BJ (cell line): Measurements from ENCODE around the gene TMPRSS11F. TPM values are rescaled to one million over a fixed set of nuclear protein-coding genes. Genes with fewer than 3 reads are reported as not detected.

Experiments
- CTCF ChIA-PET: fragments of 350-600 bp; formaldehyde crosslinking; extraction: SDS; loops from one replicate; lab custom pipeline; 2021; ENCODE audit warnings: antibody characterized with exemption, inconsistent platforms; lab: Yijun Ruan, JAX
- POLR2A ChIA-PET: fragments of 300-600 bp; sonication (Branson Sonifier 250); formaldehyde crosslinking; extraction: SDS; loops from one replicate; lab custom pipeline; 2021; ENCODE audit warnings: antibody characterized with exemption; lab: Charles Lee
- DNase-seq: peaks from one replicate; pipeline ENCODE4 v3.0.0-alpha.2; 2011; ENCODE audit warnings: low read depth
- H3K27me3 ChIP-seq: 2 replicates; pipeline ENCODE4 v1.6.0; 2011; ENCODE audit warnings: low read length; ENCODE audit not compliant: control insufficient read depth, insufficient read depth
- H3K36me3 ChIP-seq: 2 replicates; pipeline ENCODE4 v1.5.1; 2011; ENCODE audit warnings: low read length; ENCODE audit not compliant: control insufficient read depth, insufficient read depth
- H3K4me3 ChIP-seq: 2 replicates; pipeline ENCODE4 v1.5.1; 2011; ENCODE audit warnings: low read depth, mild to moderate bottlenecking, control low read depth, low read length
- polyA plus RNA-seq: library from polyadenylated mRNA; depleted of rRNA; stranded (reverse); fragments of >200 nt; gene quantifications from 2 replicates; pipeline ENCODE4 v1.2.3, GENCODE V29; 2011
- TF ChIP-seq, protein P1 (sequence below): IDR thresholded peaks from 2 replicates; pipeline ENCODE4 v1.5.1; 2011; ENCODE audit warnings: low read depth, mild to moderate bottlenecking, control low read depth, inconsistent platforms, low read length, moderate library complexity; ENCODE audit not compliant: insufficient read depth

Gene TMPRSS11F
- polyA plus RNA-seq, 1 experiment = not detected

DNA sequence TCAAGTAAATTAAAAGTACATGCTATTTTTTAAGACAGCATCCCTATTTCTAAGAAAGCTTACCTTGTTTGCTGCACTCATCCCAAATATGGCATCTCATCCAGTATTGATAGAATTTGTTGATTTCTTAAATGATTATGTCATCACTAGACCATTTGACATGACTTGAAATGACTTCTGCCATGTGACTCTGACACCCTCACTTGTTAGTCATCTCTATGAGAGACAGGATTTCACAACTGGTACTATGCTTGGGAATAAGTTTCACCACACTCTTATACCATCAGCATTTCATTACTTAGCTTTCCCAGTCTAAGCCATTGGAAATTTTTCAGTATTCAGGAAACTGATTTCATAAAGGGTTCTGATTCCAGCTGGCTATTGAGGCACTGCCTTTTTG lies 55.3 kb downstream of the TMPRSS11F start:
- CTCF ChIA-PET = interaction anchor here (0.7 kb wide), 1 partner anchor 102 kb away, joined by 3 read pairs; no protein-coding TSS in a partner anchor
- no peak for DNase-seq
- TF ChIP-seq, protein P1, sequence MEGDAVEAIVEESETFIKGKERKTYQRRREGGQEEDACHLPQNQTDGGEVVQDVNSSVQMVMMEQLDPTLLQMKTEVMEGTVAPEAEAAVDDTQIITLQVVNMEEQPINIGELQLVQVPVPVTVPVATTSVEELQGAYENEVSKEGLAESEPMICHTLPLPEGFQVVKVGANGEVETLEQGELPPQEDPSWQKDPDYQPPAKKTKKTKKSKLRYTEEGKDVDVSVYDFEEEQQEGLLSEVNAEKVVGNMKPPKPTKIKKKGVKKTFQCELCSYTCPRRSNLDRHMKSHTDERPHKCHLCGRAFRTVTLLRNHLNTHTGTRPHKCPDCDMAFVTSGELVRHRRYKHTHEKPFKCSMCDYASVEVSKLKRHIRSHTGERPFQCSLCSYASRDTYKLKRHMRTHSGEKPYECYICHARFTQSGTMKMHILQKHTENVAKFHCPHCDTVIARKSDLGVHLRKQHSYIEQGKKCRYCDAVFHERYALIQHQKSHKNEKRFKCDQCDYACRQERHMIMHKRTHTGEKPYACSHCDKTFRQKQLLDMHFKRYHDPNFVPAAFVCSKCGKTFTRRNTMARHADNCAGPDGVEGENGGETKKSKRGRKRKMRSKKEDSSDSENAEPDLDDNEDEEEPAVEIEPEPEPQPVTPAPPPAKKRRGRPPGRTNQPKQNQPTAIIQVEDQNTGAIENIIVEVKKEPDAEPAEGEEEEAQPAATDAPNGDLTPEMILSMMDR = no peak
- POLR2A ChIA-PET = no interaction called here
- H3K4me3 ChIP-seq = no peak overlapping the region
- H3K36me3 ChIP-seq = no peaks in the 10 kb centered on the region
- no peaks in the 10 kb centered on the region for H3K27me3 ChIP-seq

- TF ChIP-seq, protein P1 = no peak
- Histone ChIP-seq H3K36me3 (no peaks in the 10 kb centered on the region), H3K4me3 (no peak overlapping the region), H3K27me3 (no peaks in the 10 kb centered on the region)
- POLR2A ChIA-PET = no interaction called here
- no peak for DNase-seq
- CTCF ChIA-PET = no interaction called here
Observed at GRCh38 chr4:68070302-68070701, 59.4 kb downstream of the TMPRSS11F start.

DNA sequence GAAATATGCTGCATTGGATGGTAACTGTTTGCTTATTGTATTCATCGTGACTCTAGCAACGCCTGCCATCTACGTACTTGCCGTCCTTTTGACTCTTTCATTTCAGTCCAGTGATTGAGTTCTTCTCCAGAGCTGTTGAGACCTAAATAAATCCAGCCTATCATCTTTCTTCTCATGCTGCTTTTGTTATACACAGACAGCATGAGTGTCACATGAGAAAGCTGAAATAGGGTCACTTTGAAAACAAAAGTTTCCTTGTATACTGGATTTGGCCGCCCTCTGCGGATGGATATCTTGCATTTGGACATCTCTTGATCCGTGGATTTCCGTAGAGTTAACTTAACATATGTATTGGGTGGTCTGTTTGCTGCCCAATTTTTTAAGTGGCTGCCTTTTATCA lies 67.2 kb downstream of the TMPRSS11F start:
- POLR2A ChIA-PET = no interaction called here
- no peak for DNase-seq
- CTCF ChIA-PET = interaction anchor here (0.6 kb wide), 1 partner anchor 79 kb away, joined by 3 read pairs; no protein-coding TSS in a partner anchor
- no peak overlapping the region for H3K4me3 ChIP-seq
- H3K36me3 ChIP-seq = no peaks in the 10 kb centered on the region
- H3K27me3 ChIP-seq = no peaks in the 10 kb centered on the region
- TF ChIP-seq, protein P1 = no peak

DNA sequence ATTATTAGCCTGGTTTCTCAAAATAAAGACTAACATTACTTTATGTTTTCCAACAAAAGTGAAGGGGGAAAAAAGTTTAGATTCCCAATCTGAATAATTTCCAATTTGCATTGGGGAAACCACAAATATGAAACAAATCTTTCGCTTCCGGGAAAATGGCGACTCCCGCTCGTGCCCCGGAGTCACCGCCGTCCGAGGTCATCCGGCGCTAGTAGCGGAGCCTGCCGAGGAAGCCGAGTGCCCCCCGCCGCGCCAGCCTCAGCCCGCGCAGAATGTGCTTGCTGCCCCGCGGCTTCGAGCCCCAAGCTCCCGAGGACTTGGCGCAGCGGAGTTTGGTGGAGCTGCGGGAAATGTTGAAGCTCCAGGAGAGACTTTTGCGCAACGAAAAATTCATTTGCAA lies 91.4 kb downstream of the TMPRSS11F start:
- Histone ChIP-seq H3K27me3 (no peaks in the 10 kb centered on the region), H3K36me3 (no peaks in the 10 kb centered on the region), H3K4me3 (no peak overlapping the region)
- no peak for DNase-seq
- ChIA-PET POLR2A (no interaction called here), CTCF (no interaction called here)
- TF ChIP-seq, protein P1 = no peak

- Histone ChIP-seq H3K36me3 (no peaks in the 10 kb centered on the region), H3K4me3 (no peak overlapping the region), H3K27me3 (no peaks in the 10 kb centered on the region)
- TF ChIP-seq, protein P1 = no peak
- no peak for DNase-seq
- CTCF ChIA-PET = no interaction called here
- POLR2A ChIA-PET = no interaction called here
Observed at GRCh38 chr4:68021185-68021584, 108.5 kb downstream of the TMPRSS11F start.
